ENCODE data around the gene RNF224. TPM values are rescaled to one million over a fixed set of nuclear protein-coding genes. Genes with fewer than 3 reads are reported as not detected.
"Not testable (repeated sequence)": the region's sequence is repeated elsewhere in the genome, so short reads cannot be mapped to it uniquely, and the experiment has no call there.

RNF224 gene
- polyA plus RNA-seq, 1 donor = 87.5 TPM

GRCh38 chr9:137256856-137257255 is 29.6 kb downstream of the RNF224 start:
- no peak for DNase-seq
- no CpG with 5 or more reads among the region's 15 CpGs for WGBS (ENCODE audit: insufficient coverage, low lambda C conversion rate)
- Histone ChIP-seq H3K27me3 (ENCODE audit: control insufficient read depth, insufficient read depth, low read length) (no peaks in the 10 kb centered on the region), H3K4me1 (ENCODE audit: control insufficient read depth, insufficient read depth, low read length) (peaks cover 34% of the 10 kb centered on the region), H3K4me3 (ENCODE audit: low read length) (no peak overlapping the region), H3K27ac (ENCODE audit: low read length) (no peak overlapping the region), H3K36me3 (ENCODE audit: control insufficient read depth, insufficient read depth, low read length) (peaks cover 23% of the 10 kb centered on the region), H3K9me3 (ENCODE audit: control insufficient read depth, low read depth, low read length) (peaks cover 2% of the 10 kb centered on the region)

- DNase-seq; H3K4me3 ChIP-seq (ENCODE audit: low read length); H3K4me1 ChIP-seq (ENCODE audit: control insufficient read depth, insufficient read depth, low read length); H3K27ac ChIP-seq (ENCODE audit: low read length); H3K9me3 ChIP-seq (ENCODE audit: control insufficient read depth, low read depth, low read length); H3K27me3 ChIP-seq (ENCODE audit: control insufficient read depth, insufficient read depth, low read length): not testable (repeated sequence)
- 80% methylated on average over 1 of the region's 15 CpGs for WGBS (ENCODE audit: insufficient coverage, low lambda C conversion rate)
- H3K36me3 ChIP-seq (ENCODE audit: control insufficient read depth, insufficient read depth, low read length) = peaks cover 52% of the 10 kb centered on the region
Measured at GRCh38 chr9:137262173-137262908, 35.0 kb downstream of the RNF224 start.

- Histone ChIP-seq H3K27me3 (ENCODE audit: control insufficient read depth, insufficient read depth, low read length) (no peaks in the 10 kb centered on the region), H3K27ac (ENCODE audit: low read length) (no peak overlapping the region), H3K36me3 (ENCODE audit: control insufficient read depth, insufficient read depth, low read length) (peaks cover 53% of the 10 kb centered on the region), H3K9me3 (ENCODE audit: control insufficient read depth, low read depth, low read length) (peaks cover 5% of the 10 kb centered on the region), H3K4me1 (ENCODE audit: control insufficient read depth, insufficient read depth, low read length) (no peaks in the 10 kb centered on the region), H3K4me3 (ENCODE audit: low read length) (no peak overlapping the region)
- no CpG with 5 or more reads among the region's 24 CpGs for WGBS (ENCODE audit: insufficient coverage, low lambda C conversion rate)
- DNase-seq = no peak
Measured at GRCh38 chr9:137262909-137263285, 35.6 kb downstream of the RNF224 start.

GRCh38 chr9:137263506-137263905 is 36.2 kb downstream of the RNF224 start:
- Histone ChIP-seq H3K4me1 (ENCODE audit: control insufficient read depth, insufficient read depth, low read length) (no peaks in the 10 kb centered on the region), H3K9me3 (ENCODE audit: control insufficient read depth, low read depth, low read length) (peaks cover 5% of the 10 kb centered on the region), H3K27me3 (ENCODE audit: control insufficient read depth, insufficient read depth, low read length) (no peaks in the 10 kb centered on the region), H3K36me3 (ENCODE audit: control insufficient read depth, insufficient read depth, low read length) (peaks cover 53% of the 10 kb centered on the region), H3K4me3 (ENCODE audit: low read length) (no peak overlapping the region), H3K27ac (ENCODE audit: low read length) (no peak overlapping the region)
- 93% methylated on average over 3 of the region's 10 CpGs for WGBS (ENCODE audit: insufficient coverage, low lambda C conversion rate)
- DNase-seq = no peak

- Histone ChIP-seq H3K4me3 (ENCODE audit: low read length) (no peak overlapping the region), H3K27ac (ENCODE audit: low read length) (no peak overlapping the region), H3K27me3 (ENCODE audit: control insufficient read depth, insufficient read depth, low read length) (no peaks in the 10 kb centered on the region), H3K9me3 (ENCODE audit: control insufficient read depth, low read depth, low read length) (peaks cover 5% of the 10 kb centered on the region), H3K36me3 (ENCODE audit: control insufficient read depth, insufficient read depth, low read length) (peaks cover 56% of the 10 kb centered on the region), H3K4me1 (ENCODE audit: control insufficient read depth, insufficient read depth, low read length) (no peaks in the 10 kb centered on the region)
- no CpG with 5 or more reads among the region's 22 CpGs for WGBS (ENCODE audit: insufficient coverage, low lambda C conversion rate)
- DNase-seq = no peak
Measured at GRCh38 chr9:137264067-137264466, 36.8 kb downstream of the RNF224 start.

GRCh38 chr9:137265496-137266161 is 38.3 kb downstream of the RNF224 start:
- H3K4me3 ChIP-seq (ENCODE audit: low read length) = no peak overlapping the region
- H3K27me3 ChIP-seq (ENCODE audit: control insufficient read depth, insufficient read depth, low read length) = no peaks in the 10 kb centered on the region
- H3K36me3 ChIP-seq (ENCODE audit: control insufficient read depth, insufficient read depth, low read length) = peaks cover 63% of the 10 kb centered on the region
- H3K9me3 ChIP-seq (ENCODE audit: control insufficient read depth, low read depth, low read length) = peaks cover 5% of the 10 kb centered on the region
- no CpG with 5 or more reads among the region's 29 CpGs for whole genome bisulfite sequencing (ENCODE audit: insufficient coverage, low lambda C conversion rate)
- no peaks in the 10 kb centered on the region for H3K4me1 ChIP-seq (ENCODE audit: control insufficient read depth, insufficient read depth, low read length)
- no peak for DNase-seq
- no peak overlapping the region for H3K27ac ChIP-seq (ENCODE audit: low read length)

- WGBS (ENCODE audit: insufficient coverage, low lambda C conversion rate) = no CpG with 5 or more reads among the region's 15 CpGs
Measured at GRCh38 chr9:137266162-137266527, 38.8 kb downstream of the RNF224 start.

GRCh38 chr9:137266585-137267453 is 39.5 kb downstream of the RNF224 start:
- Histone ChIP-seq H3K27ac (ENCODE audit: low read length) (no peak overlapping the region), H3K36me3 (ENCODE audit: control insufficient read depth, insufficient read depth, low read length) (peaks cover 67% of the 10 kb centered on the region), H3K9me3 (ENCODE audit: control insufficient read depth, low read depth, low read length) (peaks cover 6% of the 10 kb centered on the region), H3K27me3 (ENCODE audit: control insufficient read depth, insufficient read depth, low read length) (no peaks in the 10 kb centered on the region), H3K4me3 (ENCODE audit: low read length) (no peak overlapping the region), H3K4me1 (ENCODE audit: control insufficient read depth, insufficient read depth, low read length) (no peaks in the 10 kb centered on the region)
- DNase-seq = no peak
- no CpG with 5 or more reads among the region's 34 CpGs for WGBS (ENCODE audit: insufficient coverage, low lambda C conversion rate)

More at GRCh38 chr9:137266162-137266527, 38.8 kb downstream of the RNF224 start:
- Histone ChIP-seq H3K27me3 (ENCODE audit: control insufficient read depth, insufficient read depth, low read length) (no peaks in the 10 kb centered on the region), H3K27ac (ENCODE audit: low read length) (no peak overlapping the region), H3K9me3 (ENCODE audit: control insufficient read depth, low read depth, low read length) (peaks cover 7% of the 10 kb centered on the region), H3K4me1 (ENCODE audit: control insufficient read depth, insufficient read depth, low read length) (no peaks in the 10 kb centered on the region), H3K36me3 (ENCODE audit: control insufficient read depth, insufficient read depth, low read length) (peaks cover 68% of the 10 kb centered on the region), H3K4me3 (ENCODE audit: low read length) (no peak overlapping the region)
- no peak for DNase-seq

GRCh38 chr9:137267933-137268355 is 40.6 kb downstream of the RNF224 start:
- no CpG with 5 or more reads among the region's 6 CpGs for WGBS (ENCODE audit: insufficient coverage, low lambda C conversion rate)
- Histone ChIP-seq H3K36me3 (ENCODE audit: control insufficient read depth, insufficient read depth, low read length) (peaks cover 75% of the 10 kb centered on the region), H3K27ac (ENCODE audit: low read length) (no peak overlapping the region), H3K27me3 (ENCODE audit: control insufficient read depth, insufficient read depth, low read length) (no peaks in the 10 kb centered on the region), H3K9me3 (ENCODE audit: control insufficient read depth, low read depth, low read length) (peaks cover 13% of the 10 kb centered on the region), H3K4me1 (ENCODE audit: control insufficient read depth, insufficient read depth, low read length) (no peaks in the 10 kb centered on the region), H3K4me3 (ENCODE audit: low read length) (no peak overlapping the region)
- DNase-seq = no peak

- Histone ChIP-seq H3K4me1 (ENCODE audit: control insufficient read depth, insufficient read depth, low read length) (no peaks in the 10 kb centered on the region), H3K9me3 (ENCODE audit: control insufficient read depth, low read depth, low read length) (peaks cover 13% of the 10 kb centered on the region), H3K27ac (ENCODE audit: low read length) (no peak overlapping the region), H3K4me3 (ENCODE audit: low read length) (no peak overlapping the region), H3K27me3 (ENCODE audit: control insufficient read depth, insufficient read depth, low read length) (no peaks in the 10 kb centered on the region), H3K36me3 (ENCODE audit: control insufficient read depth, insufficient read depth, low read length) (peaks cover 75% of the 10 kb centered on the region)
- DNase-seq = no peak
- 88% methylated on average over 1 of the region's 19 CpGs for WGBS (ENCODE audit: insufficient coverage, low lambda C conversion rate)
Measured at GRCh38 chr9:137268538-137269201, 41.4 kb downstream of the RNF224 start.
